GM12872 (cell line): ENCODE measurements around the gene RNF6.

Source experiments
- TF ChIP-seq, protein P1 (sequence below): IDR thresholded peaks from 3 replicates; pipeline ENCODE4 v1.5.1; 2011; ENCODE audit warnings: low read depth, mild to moderate bottlenecking, low read length, moderate library complexity; ENCODE audit not compliant: insufficient read depth

RNF6 gene

DNA sequence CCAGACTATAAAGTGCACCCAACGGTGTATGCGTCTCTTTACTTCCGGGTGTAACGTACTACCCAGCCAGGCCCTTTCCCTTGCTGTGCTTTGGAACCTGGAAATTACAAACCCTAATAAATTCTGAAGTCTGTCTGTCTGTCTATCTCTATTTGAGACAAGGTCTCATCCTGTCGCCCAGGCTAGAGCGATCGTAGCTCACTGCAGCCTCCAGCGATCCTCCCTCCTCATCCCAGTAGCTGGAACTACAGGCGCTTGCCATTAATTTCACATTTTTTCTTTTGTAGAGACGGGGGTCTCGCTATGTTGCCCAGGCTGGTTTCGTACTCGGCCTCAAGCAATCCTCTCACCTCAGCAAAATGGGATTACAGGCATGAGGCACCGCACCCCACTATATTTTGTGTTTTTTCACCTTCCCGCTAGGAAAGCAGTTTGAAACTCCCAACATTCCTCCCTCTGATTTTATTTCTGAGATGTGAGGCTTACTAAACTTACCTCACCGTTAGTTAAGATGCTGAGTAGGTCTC is 469 bp upstream of the RNF6 start:
- TF ChIP-seq, protein P1, sequence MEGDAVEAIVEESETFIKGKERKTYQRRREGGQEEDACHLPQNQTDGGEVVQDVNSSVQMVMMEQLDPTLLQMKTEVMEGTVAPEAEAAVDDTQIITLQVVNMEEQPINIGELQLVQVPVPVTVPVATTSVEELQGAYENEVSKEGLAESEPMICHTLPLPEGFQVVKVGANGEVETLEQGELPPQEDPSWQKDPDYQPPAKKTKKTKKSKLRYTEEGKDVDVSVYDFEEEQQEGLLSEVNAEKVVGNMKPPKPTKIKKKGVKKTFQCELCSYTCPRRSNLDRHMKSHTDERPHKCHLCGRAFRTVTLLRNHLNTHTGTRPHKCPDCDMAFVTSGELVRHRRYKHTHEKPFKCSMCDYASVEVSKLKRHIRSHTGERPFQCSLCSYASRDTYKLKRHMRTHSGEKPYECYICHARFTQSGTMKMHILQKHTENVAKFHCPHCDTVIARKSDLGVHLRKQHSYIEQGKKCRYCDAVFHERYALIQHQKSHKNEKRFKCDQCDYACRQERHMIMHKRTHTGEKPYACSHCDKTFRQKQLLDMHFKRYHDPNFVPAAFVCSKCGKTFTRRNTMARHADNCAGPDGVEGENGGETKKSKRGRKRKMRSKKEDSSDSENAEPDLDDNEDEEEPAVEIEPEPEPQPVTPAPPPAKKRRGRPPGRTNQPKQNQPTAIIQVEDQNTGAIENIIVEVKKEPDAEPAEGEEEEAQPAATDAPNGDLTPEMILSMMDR: no peak

DNA sequence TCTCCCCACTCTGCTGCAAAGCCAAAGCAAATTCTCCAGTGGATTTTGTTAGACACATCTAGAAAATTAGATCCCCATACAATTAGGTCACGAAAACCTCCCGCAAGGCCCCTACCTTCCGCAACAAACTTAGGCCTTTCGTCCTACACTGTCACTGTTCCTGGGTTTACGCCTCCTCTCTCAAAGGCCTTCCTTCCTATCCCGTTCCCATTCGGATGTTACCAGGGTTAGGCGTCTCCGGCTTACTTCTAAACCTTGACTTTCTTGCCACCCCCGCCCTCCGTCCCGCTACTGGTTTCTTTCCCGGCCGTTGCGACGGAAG is 754 bp downstream of the RNF6 start:
- TF ChIP-seq, protein P1: no peak

DNA sequence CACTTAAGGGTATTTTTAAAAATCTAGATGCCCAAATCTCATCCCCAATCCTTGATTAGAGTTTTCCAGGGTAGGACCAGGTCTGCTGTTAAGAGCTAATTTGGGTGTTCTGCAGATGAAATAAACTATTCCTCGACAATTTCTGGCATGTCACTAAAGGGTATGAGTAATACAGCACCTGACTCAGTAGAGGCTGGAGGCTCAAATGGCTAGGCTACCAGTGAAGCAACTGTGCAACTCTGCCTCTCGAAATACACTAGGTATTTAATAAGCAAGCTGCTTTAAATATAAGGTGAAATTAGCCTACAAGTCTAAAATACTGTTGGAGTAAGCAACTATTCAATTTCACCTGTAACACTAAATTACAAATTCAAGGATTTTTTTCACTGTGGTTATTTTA is 1.5 kb downstream of the RNF6 start:
- TF ChIP-seq, protein P1: no peak

DNA sequence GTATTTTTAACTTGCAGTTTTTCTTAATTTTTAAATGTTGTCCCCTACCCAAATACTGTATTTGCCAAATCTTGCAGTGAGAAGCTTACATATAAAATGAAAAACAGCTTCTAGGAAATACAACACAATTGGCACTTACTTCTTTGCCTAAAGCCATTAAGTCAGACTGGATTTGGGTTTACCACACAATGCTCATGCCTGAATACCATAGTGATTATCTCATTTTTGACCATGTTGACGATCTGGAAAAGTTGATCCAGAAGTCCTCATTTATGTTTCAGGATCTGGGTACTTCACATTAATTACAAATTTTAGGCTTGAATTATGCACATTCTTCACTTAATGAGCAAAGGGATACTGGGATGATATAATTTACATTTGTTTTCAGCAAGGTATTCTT is 2.4 kb downstream of the RNF6 start:
- TF ChIP-seq, protein P1: no peak

DNA sequence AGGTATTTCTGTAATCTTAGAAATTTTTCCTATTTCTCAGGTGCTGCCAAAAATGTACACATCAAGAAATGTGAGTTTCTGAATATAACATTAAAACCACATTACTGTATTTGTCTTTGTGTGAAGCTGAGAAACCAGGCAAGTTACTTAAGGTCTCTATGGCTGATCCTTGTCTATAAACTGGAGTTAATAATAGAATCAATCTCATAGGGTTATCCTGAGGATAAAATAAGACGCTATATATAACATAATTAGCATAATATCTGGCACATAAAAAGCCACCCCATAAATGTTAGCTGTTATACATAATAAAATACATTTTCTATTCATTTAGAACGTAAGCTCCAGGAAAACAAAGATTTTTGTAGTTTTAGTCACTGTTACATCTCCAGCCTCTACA is 6.1 kb downstream of the RNF6 start:
- TF ChIP-seq, protein P1: no peak

DNA sequence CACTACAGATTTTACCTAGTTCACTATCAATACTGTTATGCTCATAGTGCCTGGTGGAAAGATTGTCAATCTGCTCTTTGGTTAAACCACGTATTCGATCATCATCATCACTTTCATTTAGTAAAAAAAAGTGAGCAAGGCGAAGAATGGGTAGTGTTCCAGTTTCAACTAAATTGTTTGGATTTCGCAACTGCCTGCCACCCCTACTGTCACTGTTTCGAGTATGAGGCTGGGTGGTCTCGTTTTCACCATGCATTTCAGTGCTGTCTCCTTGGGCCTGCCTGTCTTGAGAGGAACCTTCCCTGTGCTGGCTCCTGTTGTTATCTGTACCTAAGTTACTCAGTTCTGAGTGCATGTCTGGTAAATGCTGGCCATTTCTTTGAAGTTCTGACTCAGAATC is 8.1 kb downstream of the RNF6 start:
- TF ChIP-seq, protein P1: no peak

DNA sequence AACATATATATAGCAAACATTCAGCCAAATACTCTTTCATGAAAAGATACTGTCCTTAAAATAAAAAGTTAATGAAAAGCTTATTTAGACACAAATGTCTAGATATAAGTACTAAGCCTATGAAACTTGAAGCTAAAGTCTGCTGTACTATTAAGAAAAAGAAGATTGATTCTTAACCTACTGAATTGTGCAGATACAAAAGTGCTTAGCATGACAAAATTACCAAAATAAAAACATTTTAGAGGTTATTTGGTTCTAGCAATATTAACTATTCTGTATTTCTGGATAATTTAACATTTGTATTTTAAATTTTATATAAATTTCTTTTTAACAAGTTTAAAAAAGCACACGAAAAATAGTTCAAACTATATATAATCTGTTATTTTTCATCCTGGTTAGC is 8.8 kb downstream of the RNF6 start:
- TF ChIP-seq, protein P1: no peak

DNA sequence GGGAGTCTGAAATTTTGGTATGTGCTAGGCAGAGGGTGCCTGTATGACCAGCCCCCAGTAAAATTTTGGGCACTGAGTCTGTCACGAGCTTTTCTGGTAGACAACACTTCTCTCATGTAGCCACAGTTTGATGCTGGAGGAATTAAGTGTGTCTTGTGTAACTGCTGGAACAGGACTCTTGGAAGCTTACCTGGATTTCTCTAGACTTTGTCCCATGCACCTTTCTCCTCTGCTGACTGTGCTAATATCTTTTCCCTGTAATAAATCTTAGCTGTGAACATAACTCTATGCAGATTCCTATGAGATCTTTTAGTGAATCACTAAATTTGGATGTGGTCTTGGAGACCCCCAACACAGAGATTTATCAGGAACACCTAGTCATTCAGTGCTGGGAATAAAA is 13.8 kb downstream of the RNF6 start:
- TF ChIP-seq, protein P1: no peak
